ENCODE measurements around the gene ANKRD37. TPM values are rescaled to one million over a fixed set of nuclear protein-coding genes. Genes with fewer than 3 reads are reported as not detected.

Gene ANKRD37
- total and polyA plus RNA-seq, 2 of the 8 experiments (the other 6 are each of a cell fraction or from before 2014, with no cell fraction given) = 2.8 to 3.4 TPM

DNA sequence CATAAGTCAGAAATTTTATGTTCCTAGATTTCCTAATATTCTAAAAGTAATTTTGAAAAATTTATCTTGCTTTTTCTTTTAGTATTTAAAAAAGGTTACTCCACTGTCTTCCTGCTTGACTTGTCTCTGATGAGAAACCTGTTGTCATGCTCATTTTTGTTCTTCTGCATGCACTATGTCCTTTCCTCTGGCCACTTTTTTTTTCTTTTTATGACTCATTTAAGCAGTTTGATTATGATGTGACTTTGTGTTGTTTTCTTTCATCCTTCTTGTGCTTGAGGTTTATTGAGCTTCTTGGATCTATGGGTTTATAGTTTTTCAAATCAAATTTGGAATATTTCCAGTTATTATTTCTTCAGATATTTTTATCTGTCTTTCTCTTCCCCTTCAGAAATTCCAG lies 41.2 kb downstream of the ANKRD37 start:
- H2BK12ac ChIP-seq (ENCODE audit: low read depth, low read length) = no peak overlapping the region
- no peaks in the 10 kb centered on the region for H3K79me2 ChIP-seq (ENCODE audit: control insufficient read depth in 1 of 2, insufficient read depth in 2 of 2, low read length in 2 of 2)
- DNase-seq (ENCODE audit: low read depth in 1 of 2, low spot score in 2 of 2) = no peak
- H4K8ac ChIP-seq (ENCODE audit: extremely low read depth, insufficient read depth, low read length) = no peak overlapping the region
- H3K18ac ChIP-seq (ENCODE audit: extremely low read depth, low read length) = no peak overlapping the region
- no peak for FAIRE-seq
- no peaks in the 10 kb centered on the region for H3K79me1 ChIP-seq (ENCODE audit: low read depth, low read length)
- no peaks in the 10 kb centered on the region for H3K23me2 ChIP-seq (ENCODE audit: low read depth, low read length)
- H3K27me3 ChIP-seq (replicated peaks in 1 of 4; ENCODE audit: control insufficient read depth in 3 of 4, extremely low read depth in 1 of 4, insufficient read depth in 3 of 4, low read length in 3 of 4) = no peaks in the 10 kb centered on the region
- H3K56ac ChIP-seq (replicated peaks; ENCODE audit: insufficient read length, low read depth, low read length) = no peak overlapping the region
- CTCF ChIA-PET (ENCODE audit: partially characterized antibody) = no interaction called here
- H3K4me1 ChIP-seq (replicated peaks in 1 of 4; ENCODE audit: control insufficient read depth in 3 of 4, insufficient read depth in 4 of 4, low read length in 3 of 4) = no peaks in the 10 kb centered on the region
- no peak overlapping the region for H3K9ac ChIP-seq (replicated peaks in 1 of 4; ENCODE audit: extremely low read depth in 1 of 4, low read depth in 3 of 4, low read length in 3 of 4)
- H3K14ac ChIP-seq (ENCODE audit: insufficient read length) = no peak overlapping the region
- no peak overlapping the region for H2BK5ac ChIP-seq (ENCODE audit: low read depth, low read length)
- no peak overlapping the region for H4K91ac ChIP-seq (replicated peaks; ENCODE audit: insufficient read length, low read length)
- H3K9me3 ChIP-seq (ENCODE audit: insufficient read depth in 2 of 2, low read depth in 1 of 2, low read length in 1 of 2) = no peaks in the 10 kb centered on the region
- H2AK5ac ChIP-seq (ENCODE audit: low read depth, low read length) = no peak overlapping the region
- H4K5ac ChIP-seq (ENCODE audit: insufficient read length, low read depth, low read length) = no peak overlapping the region
- H2BK15ac ChIP-seq (ENCODE audit: low read length) = no peak overlapping the region
- POLR2A ChIA-PET (ENCODE audit: partially characterized antibody) = no interaction called here
- no peak overlapping the region for H3K27ac ChIP-seq (ENCODE audit: low read depth, low read length)
- H3K36me3 ChIP-seq (ENCODE audit: control insufficient read depth in 2 of 4, insufficient read depth in 4 of 4, low read length in 3 of 4) = no peaks in the 10 kb centered on the region
- no peak overlapping the region for H3K4me3 ChIP-seq (ENCODE audit: extremely low read depth in 1 of 4, insufficient read depth in 2 of 4, low read depth in 3 of 4, low read length in 4 of 4)
- H2BK20ac ChIP-seq (ENCODE audit: low read length) = no peak overlapping the region
- no peak overlapping the region for H3K4ac ChIP-seq (replicated peaks; ENCODE audit: insufficient read length, low read depth, low read length)
- no peak overlapping the region for H3K23ac ChIP-seq (ENCODE audit: insufficient read length)
- H2BK120ac ChIP-seq (replicated peaks; ENCODE audit: low read depth, low read length) = no peak overlapping the region
- no peaks in the 10 kb centered on the region for H4K20me1 ChIP-seq (replicated peaks in 1 of 2; ENCODE audit: control insufficient read depth in 1 of 2, insufficient read depth in 2 of 2, low read length in 2 of 2)
- TF ChIP-seq, protein P1, sequence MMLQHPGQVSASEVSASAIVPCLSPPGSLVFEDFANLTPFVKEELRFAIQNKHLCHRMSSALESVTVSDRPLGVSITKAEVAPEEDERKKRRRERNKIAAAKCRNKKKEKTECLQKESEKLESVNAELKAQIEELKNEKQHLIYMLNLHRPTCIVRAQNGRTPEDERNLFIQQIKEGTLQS (IDR thresholded peaks at IDR 0.05; ENCODE audit: insufficient read depth, low read depth, low read length) = no peak
- no peak overlapping the region for H3K4me2 ChIP-seq (ENCODE audit: insufficient read depth in 1 of 2, low read depth in 2 of 2, low read length in 2 of 2)
- no peak overlapping the region for H2AFZ ChIP-seq (ENCODE audit: low read length)

Measured in H1 (cell line).